Tibial artery (tissue), 4 donors: Measurements from ENCODE around the gene URB2.
A peak's percentile ranks its signal among the peaks of the same experiment; 100 is the strongest.
"Not testable (repeated sequence)": the region's sequence is repeated elsewhere in the genome, so short reads cannot be mapped to it uniquely, and the experiment has no call there.

Source experiments
- DNase-seq, 2 donors: peaks; one replicate each; pipeline ENCODE4 v3.0.0-alpha.2; 2019
- H3K27ac ChIP-seq, 2 donors: fragments of 200-600 bp; sonication (generic) in 1 of 2; 1 replicate in 1 of 2; 2 replicates in 1 of 2; pipeline ENCODE4 v1.5.1; 2018 to 2019; ENCODE audit warnings: mild to moderate bottlenecking in 1 of 2
- H3K27me3 ChIP-seq, 2 donors: fragments of 200-600 bp; sonication (generic) in 1 of 2; one replicate each; pipeline versions ENCODE4 v1.5.1 to v1.6.0; 2016 to 2019
- H3K36me3 ChIP-seq, 3 donors: fragments of 200-600 bp; sonication (generic) in 2 of 3; one replicate each; pipeline ENCODE4 v1.5.1; 2016 to 2019; ENCODE audit warnings: mild to moderate bottlenecking in 2 of 3
- H3K4me1 ChIP-seq, 4 donors: fragments of 200-600 bp; sonication (generic) in 2 of 4; 1 replicate in 3 of 4; 2 replicates in 1 of 4; pipeline ENCODE4 v1.5.1; 2016 to 2019
- H3K4me3 ChIP-seq, 2 donors: fragments of 200-600 bp; sonication (generic) in 1 of 2; 1 replicate in 1 of 2; 2 replicates in 1 of 2; pipeline ENCODE4 v1.5.1; 2018 to 2019; ENCODE audit warnings: mild to moderate bottlenecking in 2 of 2
- H3K9me3 ChIP-seq, 3 donors: fragments of 200-600 bp; sonication (generic) in 1 of 3; one replicate each; pipeline ENCODE4 v1.5.1; 2016 to 2019
- intact Hi-C: fragments of 100-400 bp; cut with DNase I; formaldehyde crosslinking; loops from one replicate; pipeline ENCODE4 v1.15.0; 2023; ENCODE audit warnings: low total_unique reads
- TF ChIP-seq, protein P1 (sequence below), 2 experiments: fragments of 200-600 bp in 1 of 2; fragments of 450-650 bp in 1 of 2; IDR thresholded peaks; one replicate each; pipeline ENCODE4 v1.5.1; 2017 to 2019; ENCODE audit warnings: antibody characterized with exemption in 2 of 2, mild to moderate bottlenecking in 1 of 2, moderate library complexity in 1 of 2

Gene URB2

GRCh38 chr1:229621663-229622062 lies 4.4 kb upstream of the URB2 start:
- Histone ChIP-seq H3K36me3 (no peaks in the 10 kb centered on the region), H3K9me3 (no peaks in the 10 kb centered on the region), H3K27me3 (no peaks in the 10 kb centered on the region), H3K4me3 (no peak overlapping the region), H3K4me1 (peaks cover 0 to 76% (median 34%) of the 10 kb centered on the region in 4 donors), H3K27ac (no peak overlapping the region)
- no peak for DNase-seq
- TF ChIP-seq, protein P1, sequence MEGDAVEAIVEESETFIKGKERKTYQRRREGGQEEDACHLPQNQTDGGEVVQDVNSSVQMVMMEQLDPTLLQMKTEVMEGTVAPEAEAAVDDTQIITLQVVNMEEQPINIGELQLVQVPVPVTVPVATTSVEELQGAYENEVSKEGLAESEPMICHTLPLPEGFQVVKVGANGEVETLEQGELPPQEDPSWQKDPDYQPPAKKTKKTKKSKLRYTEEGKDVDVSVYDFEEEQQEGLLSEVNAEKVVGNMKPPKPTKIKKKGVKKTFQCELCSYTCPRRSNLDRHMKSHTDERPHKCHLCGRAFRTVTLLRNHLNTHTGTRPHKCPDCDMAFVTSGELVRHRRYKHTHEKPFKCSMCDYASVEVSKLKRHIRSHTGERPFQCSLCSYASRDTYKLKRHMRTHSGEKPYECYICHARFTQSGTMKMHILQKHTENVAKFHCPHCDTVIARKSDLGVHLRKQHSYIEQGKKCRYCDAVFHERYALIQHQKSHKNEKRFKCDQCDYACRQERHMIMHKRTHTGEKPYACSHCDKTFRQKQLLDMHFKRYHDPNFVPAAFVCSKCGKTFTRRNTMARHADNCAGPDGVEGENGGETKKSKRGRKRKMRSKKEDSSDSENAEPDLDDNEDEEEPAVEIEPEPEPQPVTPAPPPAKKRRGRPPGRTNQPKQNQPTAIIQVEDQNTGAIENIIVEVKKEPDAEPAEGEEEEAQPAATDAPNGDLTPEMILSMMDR (IDR thresholded peaks at IDR 0.05), result no peak
- intact Hi-C loops, result no loop called here

DNA sequence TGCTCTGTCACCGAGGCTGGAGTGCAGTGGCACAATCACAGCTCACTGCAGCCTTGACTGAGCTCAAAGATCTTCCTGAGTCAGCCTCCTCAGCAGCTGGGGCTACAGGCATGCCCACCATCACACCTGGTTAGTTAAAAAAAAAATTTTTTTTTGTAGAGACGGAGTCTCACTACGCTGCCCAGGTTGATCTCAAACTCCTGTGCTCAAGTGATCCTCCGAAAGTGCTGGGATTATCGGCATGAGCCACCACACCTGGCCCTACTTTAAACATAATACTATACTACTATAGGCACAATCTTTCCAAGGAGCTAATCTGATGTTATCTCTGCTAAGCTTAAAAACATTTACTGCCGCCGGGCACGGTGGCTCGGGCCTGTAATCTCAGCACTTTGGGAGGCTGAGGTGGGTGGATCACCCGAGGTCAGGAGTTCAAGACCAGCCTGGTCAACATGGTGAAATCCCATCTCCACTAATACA lies 3.4 kb upstream of the URB2 start:
- Histone ChIP-seq H3K27ac (peak overlapping the region; percentile 1 to 78), H3K4me1 (peaks cover 0 to 85% (median 38%) of the 10 kb centered on the region in 4 donors)
- H3K9me3 ChIP-seq, intact Hi-C loops, DNase-seq, H3K36me3 ChIP-seq, H3K27me3 ChIP-seq, H3K4me3 ChIP-seq: not testable (repeated sequence)

DNA sequence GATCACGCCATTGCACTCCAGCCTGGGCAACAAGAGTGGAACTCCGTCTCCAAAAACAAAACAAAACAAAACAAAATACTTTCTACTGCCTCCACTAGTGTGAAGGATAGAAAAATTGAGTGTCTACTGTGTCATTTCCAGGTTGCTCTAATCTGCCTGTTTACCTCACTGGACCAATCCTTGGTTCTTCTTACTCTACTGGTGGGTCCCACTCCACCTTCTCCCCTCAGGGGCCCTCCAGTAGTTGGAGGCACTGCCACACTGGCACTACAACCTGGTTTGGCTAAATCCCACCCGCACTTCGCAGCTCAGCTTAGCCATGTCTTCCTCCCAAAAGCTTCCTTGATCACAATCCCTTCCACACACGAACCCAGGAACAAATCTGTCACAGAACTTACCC lies 2.8 kb upstream of the URB2 start:
- no peak for DNase-seq
- peak overlapping the region; percentile 73 to 77 for H3K4me3 ChIP-seq
- H3K27me3 ChIP-seq, result no peaks in the 10 kb centered on the region
- TF ChIP-seq, protein P1 (IDR thresholded peaks at IDR 0.05), result no peak
- intact Hi-C loops, result no loop called here
- peaks cover 0 to 81% (median 38%) of the 10 kb centered on the region in 4 donors for H3K4me1 ChIP-seq
- no peaks in the 10 kb centered on the region for H3K36me3 ChIP-seq
- H3K9me3 ChIP-seq, result no peaks in the 10 kb centered on the region
- H3K27ac ChIP-seq, result peak overlapping the region; percentile 78 to 91

DNA sequence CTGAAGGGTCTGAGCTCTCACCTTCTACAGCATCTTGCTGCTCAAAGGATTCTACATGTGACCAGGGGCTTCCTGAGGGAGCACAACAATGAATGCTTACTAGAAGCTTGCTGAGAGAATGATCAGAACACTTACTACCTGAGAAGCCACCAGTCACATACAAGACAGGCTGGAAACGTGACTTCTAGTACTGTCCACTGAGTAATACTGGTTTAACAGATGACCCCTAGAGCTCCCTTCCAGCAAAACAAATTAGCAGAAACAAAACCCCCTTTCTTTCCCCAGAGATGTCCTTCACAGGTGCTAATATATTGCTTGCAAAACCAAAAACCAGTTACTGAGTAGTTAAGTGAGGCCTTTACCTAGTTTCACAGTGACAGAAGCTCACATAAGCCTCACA lies 2.2 kb upstream of the URB2 start:
- no peak for DNase-seq
- intact Hi-C loops, result no loop called here
- Histone ChIP-seq H3K4me3 (peak overlapping the region; percentile 73 to 77), H3K27ac (peak overlapping the region; percentile 78 to 91), H3K4me1 (peaks cover 0 to 75% (median 38%) of the 10 kb centered on the region in 4 donors), H3K27me3 (no peaks in the 10 kb centered on the region), H3K9me3 (no peaks in the 10 kb centered on the region), H3K36me3 (no peaks in the 10 kb centered on the region)
- TF ChIP-seq, protein P1 (IDR thresholded peaks at IDR 0.05), result no peak

DNA sequence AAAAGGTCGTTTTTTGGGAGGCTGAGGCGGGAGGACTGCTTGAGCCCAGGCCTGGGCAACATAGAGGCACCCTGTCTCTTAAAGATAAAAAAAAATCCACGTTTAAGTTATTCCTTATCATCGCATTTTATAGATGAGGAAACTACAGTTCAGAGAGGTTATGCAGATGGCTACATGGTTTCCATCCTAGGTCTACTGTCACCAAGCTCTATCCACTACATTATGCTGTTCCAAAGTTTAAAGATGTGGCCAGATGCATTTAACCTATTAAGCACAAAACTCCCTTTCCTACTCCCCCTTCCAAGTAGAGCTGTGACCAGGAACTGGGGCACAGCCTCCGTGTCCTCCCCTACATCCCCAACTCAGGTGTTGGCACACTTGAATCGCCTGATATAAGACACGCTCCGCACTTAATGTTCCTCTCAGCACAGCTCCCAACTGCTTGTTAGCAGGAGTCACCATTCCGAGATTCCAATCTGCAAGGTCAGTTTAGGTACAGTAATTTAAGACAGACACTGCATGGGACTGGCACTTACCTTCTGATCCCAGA lies 1.5 kb upstream of the URB2 start:
- peaks cover 0 to 68% (median 37%) of the 10 kb centered on the region in 4 donors for H3K4me1 ChIP-seq
- intact Hi-C loops, result no loop called here

More for the DNA sequence above, 1.5 kb upstream of the URB2 start:
- Histone ChIP-seq H3K27ac (peak overlapping the region; percentile 78 to 91), H3K27me3 (no peaks in the 10 kb centered on the region), H3K4me3 (peak overlapping the region; percentile 73 to 77), H3K36me3 (no peaks in the 10 kb centered on the region), H3K9me3 (no peaks in the 10 kb centered on the region)
- TF ChIP-seq, protein P1 (IDR thresholded peaks at IDR 0.05), result no peak
- DNase-seq, result no peak
